GM18909 (cell line): ENCODE data around the gene ANO9.

ENCODE experiments used
- ATAC-seq: cut with Tn5 transposase; IDR thresholded peaks from one replicate; pipeline ENCODE4 v1.9.1; 2021; ENCODE audit warnings: mild to moderate bottlenecking; ENCODE audit not compliant: unreplicated experiment, poor library complexity

The ANO9 gene

GRCh38 chr11:454043-454442 is 12.2 kb upstream of the ANO9 start:
- ATAC-seq: no peak

- ATAC-seq: no peak
Measured at GRCh38 chr11:453564-453963, 11.8 kb upstream of the ANO9 start.

- ATAC-seq: no peak
Measured at GRCh38 chr11:452916-453527, 11.2 kb upstream of the ANO9 start.

- no peak for ATAC-seq
Measured at GRCh38 chr11:452203-452744, 10.5 kb upstream of the ANO9 start.

- ATAC-seq: no peak
Measured at GRCh38 chr11:451738-452137, 9.9 kb upstream of the ANO9 start.

- peak; percentile 10 for ATAC-seq
Measured at GRCh38 chr11:450809-451451, 9.1 kb upstream of the ANO9 start.

GRCh38 chr11:449889-450808 is 8.3 kb upstream of the ANO9 start, which contains the start of gene PTDSS2:
Gene PTDSS2 (plus strand): TSS chr11:450279. CDS start chr11:450456, 177 bp downstream.
- peak; percentile 82 for ATAC-seq

GRCh38 chr11:447923-448731 is 6.3 kb upstream of the ANO9 start:
- peak; percentile 51 for ATAC-seq

- ATAC-seq: no peak
Measured at GRCh38 chr11:446891-447290, 5.1 kb upstream of the ANO9 start.

- no peak for ATAC-seq
Measured at GRCh38 chr11:445765-446588, 4.2 kb upstream of the ANO9 start.

- no peak for ATAC-seq
Measured at GRCh38 chr11:444396-445144, 2.8 kb upstream of the ANO9 start.

GRCh38 chr11:443542-444199 is 1.9 kb upstream of the ANO9 start:
- ATAC-seq: no peak

GRCh38 chr11:442611-443081 is 835 bp upstream of the ANO9 start:
- no peak for ATAC-seq

- ATAC-seq: no peak
Measured at GRCh38 chr11:441043-441417, 781 bp downstream of the ANO9 start.

GRCh38 chr11:440065-441042 is 1.5 kb downstream of the ANO9 start:
- ATAC-seq: no peak

GRCh38 chr11:439315-440064 is 2.3 kb downstream of the ANO9 start:
- no peak for ATAC-seq
